Activated CD8-positive, alpha-beta T cell treated with anti-CD3 and anti-CD28 coated beads for 36 hours (primary cell): ENCODE results near the gene LMF1. TPM values are rescaled to one million over a fixed set of nuclear protein-coding genes. Genes with fewer than 3 reads are reported as not detected.
A peak's percentile ranks its signal among the peaks of the same experiment; 100 is the strongest.

ENCODE experiments used
- ATAC-seq: fragments of 200-7000 bp; cut with Tn5 transposase; one replicate; pipeline ENCODE4 v1.10.0; 2021; ENCODE audit warnings: mild to moderate bottlenecking, moderate library complexity
- CTCF ChIA-PET: fragments of 350-600 bp; sonication (Branson Sonifier 250); formaldehyde crosslinking; loops from one replicate; lab custom pipeline; 2021; ENCODE audit warnings: antibody characterized with exemption; lab: Charles Lee
- POLR2A ChIA-PET: fragments of 350-600 bp; sonication (Branson Sonifier 250); formaldehyde crosslinking; loops from one replicate; lab custom pipeline; 2021; ENCODE audit warnings: antibody characterized with exemption; lab: Charles Lee
- DNase-seq: peaks from one replicate; pipeline ENCODE4 v3.0.0-alpha.2; 2020
- H3K27ac Mint-ChIP-seq: one replicate; pipeline ENCODE4 v1.8.0; 2021; ENCODE audit warnings: mild to moderate bottlenecking, mixed read lengths
- H3K27me3 Mint-ChIP-seq: one replicate; pipeline ENCODE4 v1.8.0; 2021; ENCODE audit warnings: mixed read lengths
- H3K36me3 Mint-ChIP-seq: one replicate; pipeline ENCODE4 v1.8.0; 2021; ENCODE audit warnings: low read depth, mixed read lengths
- H3K4me1 Mint-ChIP-seq: one replicate; pipeline ENCODE4 v1.8.0; 2021; ENCODE audit warnings: low read depth, mixed read lengths
- H3K4me3 Mint-ChIP-seq: one replicate; pipeline ENCODE4 v1.8.0; 2021; ENCODE audit warnings: mild to moderate bottlenecking, moderate library complexity, mixed read lengths
- H3K9me3 Mint-ChIP-seq: one replicate; pipeline ENCODE4 v1.8.0; 2021; ENCODE audit warnings: mixed read lengths
- intact Hi-C: fragments of 100-400 bp; cut with micrococcal nuclease; formaldehyde crosslinking; loops from one replicate; pipeline ENCODE4 v1.10.0; 2022
- total RNA-seq, 2 experiments: library from RNA; stranded (reverse); gene quantifications; one replicate each; pipeline ENCODE4 v1.2.3, GENCODE V29; 2021
- TF ChIP-seq, protein P1 (sequence below): fragments of 200-600 bp; IDR thresholded peaks from one replicate; pipeline ENCODE4 v1.8.0; 2022; ENCODE audit warnings: antibody characterized with exemption, mild to moderate bottlenecking

Gene LMF1
- total RNA-seq, 2 experiments from 2014 or later, result 8.7 to 9.7 TPM

DNA sequence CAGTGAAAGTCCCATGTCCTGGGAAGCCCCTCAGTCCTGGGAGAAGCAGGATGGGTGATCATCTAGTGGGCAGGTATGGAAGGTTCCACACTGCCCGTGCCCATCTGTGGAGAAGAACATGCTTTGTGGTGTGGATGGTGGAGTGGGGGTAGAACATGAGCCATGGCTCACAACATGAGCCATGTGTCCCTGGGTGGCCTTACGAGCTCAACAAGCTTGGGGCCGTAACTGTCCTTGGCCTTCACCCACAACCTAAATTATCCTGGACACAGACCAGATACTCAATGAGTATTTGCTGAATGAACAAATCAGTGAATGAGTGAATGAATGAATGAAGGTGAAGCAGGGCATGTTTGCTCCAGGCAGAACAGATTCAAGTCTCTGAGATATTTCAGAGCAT lies 24.3 kb upstream of the LMF1 start:
- DNase-seq (peak; percentile 27), ATAC-seq (no peak)
- peaks cover 3% of the 10 kb centered on the region for H3K27me3 Mint-ChIP-seq
- H3K9me3 Mint-ChIP-seq, result peaks cover 8% of the 10 kb centered on the region
- peaks cover 36% of the 10 kb centered on the region for H3K4me1 Mint-ChIP-seq
- CTCF ChIA-PET, result interaction anchor here (0.9 to 1.0 kb wide), 2 partner anchors 11 to 283 kb away, joined by 3 to 4 read pairs; no protein-coding TSS in a partner anchor
- POLR2A ChIA-PET, result interaction anchor here (0.6 to 1.7 kb wide), 4 partner anchors 9 to 33 kb away, joined by 3 to 6 read pairs (median 4); no protein-coding TSS in a partner anchor
- no peaks in the 10 kb centered on the region for H3K36me3 Mint-ChIP-seq
- TF ChIP-seq, protein P1, sequence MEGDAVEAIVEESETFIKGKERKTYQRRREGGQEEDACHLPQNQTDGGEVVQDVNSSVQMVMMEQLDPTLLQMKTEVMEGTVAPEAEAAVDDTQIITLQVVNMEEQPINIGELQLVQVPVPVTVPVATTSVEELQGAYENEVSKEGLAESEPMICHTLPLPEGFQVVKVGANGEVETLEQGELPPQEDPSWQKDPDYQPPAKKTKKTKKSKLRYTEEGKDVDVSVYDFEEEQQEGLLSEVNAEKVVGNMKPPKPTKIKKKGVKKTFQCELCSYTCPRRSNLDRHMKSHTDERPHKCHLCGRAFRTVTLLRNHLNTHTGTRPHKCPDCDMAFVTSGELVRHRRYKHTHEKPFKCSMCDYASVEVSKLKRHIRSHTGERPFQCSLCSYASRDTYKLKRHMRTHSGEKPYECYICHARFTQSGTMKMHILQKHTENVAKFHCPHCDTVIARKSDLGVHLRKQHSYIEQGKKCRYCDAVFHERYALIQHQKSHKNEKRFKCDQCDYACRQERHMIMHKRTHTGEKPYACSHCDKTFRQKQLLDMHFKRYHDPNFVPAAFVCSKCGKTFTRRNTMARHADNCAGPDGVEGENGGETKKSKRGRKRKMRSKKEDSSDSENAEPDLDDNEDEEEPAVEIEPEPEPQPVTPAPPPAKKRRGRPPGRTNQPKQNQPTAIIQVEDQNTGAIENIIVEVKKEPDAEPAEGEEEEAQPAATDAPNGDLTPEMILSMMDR, result no peak
- H3K4me3 Mint-ChIP-seq, result no peak overlapping the region
- intact Hi-C loops, result no loop called here
- no peak overlapping the region for H3K27ac Mint-ChIP-seq

DNA sequence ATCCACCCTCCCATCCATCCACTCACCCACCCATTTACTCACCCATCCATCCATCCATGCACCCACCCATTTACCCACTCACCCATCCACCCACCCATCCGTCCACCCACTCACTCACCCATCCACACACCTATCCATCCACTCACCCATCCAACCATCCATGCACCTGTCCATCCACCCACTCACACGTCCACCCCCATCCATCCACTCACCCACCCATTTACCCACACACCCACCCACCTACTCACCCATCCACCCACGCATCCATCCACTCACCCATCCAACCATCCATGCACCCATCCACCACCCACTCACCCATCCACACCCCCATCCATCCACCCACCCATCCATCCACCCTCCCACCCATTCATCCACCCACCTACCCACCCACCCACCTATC lies 22.9 kb upstream of the LMF1 start:
- no peaks in the 10 kb centered on the region for H3K36me3 Mint-ChIP-seq

DNA sequence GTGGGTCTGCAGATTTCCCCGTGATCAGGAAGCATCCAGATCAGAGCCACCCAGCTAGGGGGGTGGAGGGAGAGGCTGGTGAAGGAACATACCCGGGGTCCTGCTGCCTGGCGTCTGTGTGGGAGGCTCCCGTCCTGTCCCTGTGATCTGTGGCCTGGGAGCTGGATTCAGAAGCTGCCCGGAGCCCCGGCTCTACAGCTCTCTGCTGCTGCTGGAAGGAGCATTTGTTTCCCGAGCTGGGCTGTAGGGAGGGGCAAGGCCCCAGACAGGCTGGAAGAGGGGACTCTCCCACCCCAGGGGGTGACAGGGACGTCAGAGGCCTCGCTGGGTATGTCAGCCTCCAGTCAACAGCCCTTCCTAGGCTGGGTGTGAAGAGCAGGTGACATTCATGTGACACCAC lies 21.0 kb upstream of the LMF1 start:
- TF ChIP-seq, protein P1, result no peak
- Mint-ChIP-seq H3K4me3 (no peak overlapping the region), H3K4me1 (peaks cover 15% of the 10 kb centered on the region), H3K9me3 (peaks cover 8% of the 10 kb centered on the region), H3K27me3 (peaks cover 3% of the 10 kb centered on the region), H3K36me3 (no peaks in the 10 kb centered on the region), H3K27ac (no peak overlapping the region)
- DNase-seq (no peak), ATAC-seq (no peak)
- CTCF ChIA-PET, result no interaction called here
- POLR2A ChIA-PET, result no interaction called here
- intact Hi-C loops, result no loop called here

More for the DNA sequence above, 22.9 kb upstream of the LMF1 start:
- POLR2A ChIA-PET, result no interaction called here
- Mint-ChIP-seq H3K27ac (no peak overlapping the region), H3K27me3 (peaks cover 3% of the 10 kb centered on the region), H3K4me1 (peaks cover 32% of the 10 kb centered on the region), H3K9me3 (peaks cover 8% of the 10 kb centered on the region), H3K4me3 (no peak overlapping the region)
- intact Hi-C loops, result no loop called here
- TF ChIP-seq, protein P1, result no peak
- ATAC-seq, result no peak
- CTCF ChIA-PET, result no interaction called here
- no peak for DNase-seq

DNA sequence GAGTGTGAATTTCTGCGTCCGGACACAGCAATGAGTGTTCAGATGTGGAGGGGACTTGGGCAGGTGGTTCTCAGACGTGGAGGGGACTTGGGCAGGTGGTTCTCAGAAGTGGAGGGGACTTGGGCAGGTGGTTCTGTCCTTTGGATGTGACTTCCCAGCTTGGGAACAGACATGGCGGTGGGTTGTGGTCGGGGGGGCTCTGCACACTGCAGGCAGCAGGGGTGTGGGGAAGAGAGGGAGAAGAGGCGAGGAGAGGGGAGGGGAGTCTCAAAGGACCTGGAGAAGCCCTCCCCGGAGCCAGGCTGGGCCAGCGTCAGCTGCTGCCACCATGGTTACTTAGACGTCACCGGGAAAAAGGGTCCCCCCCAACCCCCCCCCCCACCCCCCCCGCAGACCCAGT lies 20.6 kb upstream of the LMF1 start:
- Mint-ChIP-seq H3K27me3 (no peaks in the 10 kb centered on the region), H3K4me1 (peaks cover 13% of the 10 kb centered on the region), H3K4me3 (no peak overlapping the region), H3K36me3 (no peaks in the 10 kb centered on the region), H3K27ac (no peak overlapping the region), H3K9me3 (peaks cover 8% of the 10 kb centered on the region)
- ChIA-PET POLR2A (no interaction called here), CTCF (no interaction called here)
- DNase-seq (no peak), ATAC-seq (no peak)
- intact Hi-C loops, result no loop called here
- TF ChIP-seq, protein P1, result no peak

DNA sequence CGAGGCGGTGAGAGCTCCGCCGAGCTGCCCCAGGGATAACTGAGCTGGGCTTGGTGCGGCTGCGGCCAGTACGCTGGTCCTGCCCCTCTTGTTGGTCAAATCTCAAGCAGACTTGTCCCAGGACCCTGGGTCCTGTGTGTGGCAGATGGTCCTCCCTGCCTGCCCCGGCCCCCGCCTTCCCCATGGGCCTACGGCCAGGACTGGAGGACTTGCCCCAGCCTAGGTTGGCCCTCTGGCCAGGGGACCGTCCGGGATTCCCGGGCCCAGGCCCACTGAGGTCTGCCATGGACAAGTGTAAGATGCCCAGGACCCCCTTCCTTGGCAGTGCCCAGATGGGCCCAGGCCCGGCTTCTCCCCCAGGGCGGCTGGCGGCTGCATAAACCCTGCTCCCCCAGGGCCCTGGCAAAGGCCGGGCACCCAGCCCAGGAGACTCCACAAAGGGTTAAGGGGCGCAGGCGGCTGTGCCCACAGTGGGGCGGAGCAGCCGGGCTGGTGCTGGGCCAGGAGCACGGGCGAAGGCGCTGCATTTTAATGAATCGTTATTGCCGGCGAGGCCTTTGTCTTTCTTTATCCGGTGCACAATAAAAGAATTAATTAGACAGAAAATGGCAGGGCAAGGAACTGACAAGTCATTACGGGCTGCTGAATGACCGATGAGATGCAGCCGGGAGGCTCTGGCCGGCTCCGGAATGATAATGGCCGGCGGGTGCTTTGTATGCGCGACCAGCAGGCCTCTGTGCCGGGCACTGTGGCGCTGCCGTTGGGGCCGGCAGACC lies 19.9 kb upstream of the LMF1 start:
- ATAC-seq (no peak), DNase-seq (no peak)
- no peak overlapping the region for H3K27ac Mint-ChIP-seq
- no peak overlapping the region for H3K4me3 Mint-ChIP-seq
- peaks cover 9% of the 10 kb centered on the region for H3K4me1 Mint-ChIP-seq
- TF ChIP-seq, protein P1, result no peak
- intact Hi-C loops, result no loop called here
- POLR2A ChIA-PET, result no interaction called here
- no peaks in the 10 kb centered on the region for H3K36me3 Mint-ChIP-seq
- no peaks in the 10 kb centered on the region for H3K27me3 Mint-ChIP-seq
- CTCF ChIA-PET, result no interaction called here
- H3K9me3 Mint-ChIP-seq, result peaks cover 8% of the 10 kb centered on the region
